ENCODE data around the gene PEMT.

The PEMT gene

DNA sequence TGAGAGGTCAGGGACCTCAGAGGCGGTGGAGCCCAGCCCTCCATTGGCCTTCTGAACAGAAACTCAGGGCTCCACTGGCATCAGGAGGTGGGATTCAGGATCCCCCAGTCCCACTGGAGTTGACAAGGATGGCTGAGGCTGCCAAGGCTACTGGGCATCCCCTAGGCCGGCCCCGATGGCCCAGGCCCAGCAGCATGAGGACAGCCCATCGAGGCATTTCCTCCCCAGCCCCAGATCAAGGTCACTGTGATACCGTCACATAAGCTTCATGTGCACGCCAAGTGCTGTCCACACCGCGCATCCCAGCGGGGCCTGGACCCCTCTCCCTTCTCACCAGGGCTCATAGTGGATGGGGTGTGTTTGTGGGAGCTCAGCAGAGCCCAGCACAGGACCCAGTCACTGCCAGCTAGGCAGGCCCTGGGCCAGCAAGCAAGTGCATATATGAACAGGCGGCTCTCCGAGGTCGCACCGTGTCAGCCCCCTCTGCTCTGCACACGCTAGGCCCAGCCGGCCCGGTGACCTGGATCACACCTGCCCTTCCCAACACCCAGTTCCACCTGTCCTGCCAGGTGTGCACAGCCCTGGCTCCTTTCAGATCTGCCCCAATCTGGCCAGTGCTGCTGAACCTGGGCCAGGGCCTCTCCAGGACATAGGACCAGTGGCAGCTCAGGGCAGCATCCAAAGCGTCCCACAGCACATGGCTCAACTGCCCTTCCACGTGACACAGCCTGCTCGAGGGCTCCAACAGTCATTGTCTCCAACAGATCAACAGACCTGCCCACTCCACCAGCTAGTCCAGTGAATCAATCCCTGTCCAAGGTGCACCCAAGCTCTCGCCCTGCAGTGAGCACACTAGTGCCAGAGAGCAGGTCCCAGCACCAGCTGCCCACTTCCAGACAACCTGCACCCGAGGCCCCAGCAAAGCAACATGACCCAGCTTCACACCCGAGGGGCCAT lies 62.5 kb downstream of the PEMT start:
- no peak for DNase-seq

DNA sequence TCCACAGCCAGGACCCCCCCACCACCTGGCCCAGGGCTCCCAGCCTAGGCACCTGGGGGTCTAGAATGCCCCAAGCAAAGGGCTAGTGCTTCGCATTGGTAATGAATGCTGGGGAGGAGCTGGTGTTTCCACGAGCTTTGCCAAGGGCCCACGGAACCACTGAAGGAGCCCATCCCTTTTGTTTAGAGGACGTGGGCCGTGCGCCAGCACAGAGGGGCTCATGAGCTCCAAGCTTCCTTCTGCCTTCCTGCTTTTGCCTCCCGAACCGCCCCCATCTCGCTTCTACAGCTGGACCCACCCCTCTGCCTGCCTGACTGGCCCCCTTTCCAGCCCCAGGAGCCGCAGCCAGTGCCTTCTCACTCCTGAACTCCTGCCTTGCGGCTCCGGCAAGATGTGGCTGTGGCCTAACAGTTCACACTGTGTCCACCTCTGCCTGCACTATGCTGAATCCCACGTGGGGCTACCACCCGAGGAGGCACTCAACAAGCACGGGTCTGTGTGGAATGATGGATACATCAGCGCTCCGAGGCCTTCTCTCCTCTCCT lies 63.5 kb downstream of the PEMT start:
- DNase-seq, result no peak

DNA sequence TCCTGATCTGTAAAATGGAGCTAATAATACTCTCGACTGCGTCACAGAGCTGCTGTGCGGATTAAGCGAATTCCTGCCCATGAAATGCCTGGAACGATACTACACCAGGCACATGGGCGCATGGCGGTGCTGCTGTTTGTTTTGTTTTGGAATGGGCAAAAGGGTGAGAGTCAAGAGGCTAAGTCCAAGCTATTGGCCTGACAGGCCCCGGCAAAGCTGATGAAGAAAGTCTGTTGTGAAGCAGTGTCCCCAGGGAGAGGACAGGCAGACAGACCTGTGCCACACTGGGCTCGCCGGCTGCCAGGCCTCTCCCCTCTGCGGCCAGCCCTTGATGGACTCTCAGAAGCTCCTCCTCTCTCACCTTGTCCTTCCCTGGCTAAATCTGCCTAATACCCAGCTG lies 64.0 kb downstream of the PEMT start:
- DNase-seq, result no peak

DNA sequence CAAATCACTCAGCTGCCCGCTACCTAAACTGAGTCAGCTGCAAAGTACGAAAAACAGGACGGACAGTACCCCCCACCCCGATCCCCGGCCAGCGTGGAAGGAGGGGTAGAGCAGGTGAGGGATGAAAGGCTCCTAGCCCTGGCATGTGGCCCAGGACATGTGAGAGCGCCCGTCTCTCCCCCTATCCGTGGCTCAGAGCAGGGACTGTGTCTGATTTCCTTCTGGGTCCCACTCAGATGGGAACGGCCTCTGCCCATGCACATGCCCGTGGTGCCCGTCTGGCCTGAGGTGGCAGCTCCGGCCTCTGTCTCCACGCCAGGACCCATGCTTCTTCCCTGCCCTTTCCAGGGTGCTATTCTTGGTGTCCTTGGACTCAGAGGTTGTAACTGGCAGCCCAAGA lies 65.1 kb downstream of the PEMT start:
- no peak for DNase-seq

DNA sequence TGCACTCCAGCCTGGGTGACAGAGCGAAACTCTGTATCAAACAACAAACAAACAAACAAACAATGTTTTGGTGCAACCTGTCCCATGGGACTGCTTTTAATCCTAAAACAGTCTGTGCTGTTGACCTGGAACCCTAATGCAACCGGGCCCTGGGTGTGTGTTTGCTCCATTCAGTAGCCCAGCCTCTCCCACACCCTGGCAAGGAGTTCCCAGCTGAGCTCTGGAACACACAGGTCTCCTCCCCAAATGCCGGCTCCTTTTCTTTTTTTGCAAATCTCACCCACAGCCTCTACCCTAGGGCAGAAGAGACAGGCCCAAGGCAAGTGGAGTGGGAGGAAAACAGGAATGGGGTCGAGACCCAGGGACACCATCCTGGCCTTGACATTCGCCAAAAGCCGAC lies 65.6 kb downstream of the PEMT start:
- no peak for DNase-seq

DNA sequence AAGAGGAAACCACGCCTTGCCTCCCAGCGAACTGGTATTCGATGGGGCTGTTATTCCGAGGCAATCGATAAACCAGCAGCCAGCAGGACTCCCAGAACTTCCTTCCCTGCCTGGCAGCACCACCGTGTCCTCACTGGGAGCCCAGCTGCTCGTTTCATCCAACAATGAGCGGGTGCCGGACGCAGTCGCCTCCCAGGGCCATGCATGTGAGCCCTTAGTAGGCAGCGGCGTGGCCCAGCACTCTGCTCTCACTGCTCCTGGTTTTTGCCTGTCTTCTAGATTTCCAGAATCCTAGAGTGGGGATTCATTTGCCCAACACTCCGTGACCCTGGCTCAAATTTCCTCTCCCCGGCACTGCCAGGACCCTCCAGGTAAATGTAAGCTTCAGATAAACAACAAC lies 66.2 kb downstream of the PEMT start:
- DNase-seq, result no peak

DNA sequence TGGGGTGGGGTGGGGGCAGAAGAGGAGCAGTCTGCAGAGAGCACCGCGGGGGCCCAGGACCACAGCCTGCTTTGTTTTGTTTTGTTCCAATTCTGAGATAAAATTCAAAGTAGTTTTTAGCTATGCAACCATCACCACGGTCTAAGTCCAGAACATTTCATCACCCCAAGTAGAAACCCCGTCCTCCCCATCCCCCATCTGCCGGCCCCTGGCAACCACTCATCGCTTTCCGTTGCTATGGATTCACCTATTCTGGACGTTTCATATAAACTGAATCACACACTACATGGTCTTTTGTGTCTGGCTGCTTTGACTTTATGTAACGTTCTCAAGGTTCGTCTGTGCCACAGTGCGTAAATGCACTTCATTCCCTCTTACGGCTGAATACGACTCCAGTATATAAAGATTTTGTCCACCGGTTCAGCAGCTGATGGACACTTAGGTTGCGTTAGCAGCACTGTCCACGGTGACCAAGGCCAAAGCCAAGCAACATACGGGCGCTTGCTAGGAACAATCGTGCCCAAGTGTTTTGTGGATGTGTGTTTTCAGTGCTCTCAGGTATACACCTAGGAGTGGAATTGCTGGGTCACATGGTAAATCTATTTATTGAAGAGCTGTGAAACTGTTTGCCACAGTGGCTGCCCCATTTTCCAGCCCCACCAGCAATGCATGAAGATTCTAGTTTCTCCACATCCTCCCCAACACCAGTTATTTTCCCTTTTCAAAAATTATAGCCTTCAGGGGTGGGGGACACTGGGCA lies 67.6 kb downstream of the PEMT start:
- DNase-seq, result no peak

DNA sequence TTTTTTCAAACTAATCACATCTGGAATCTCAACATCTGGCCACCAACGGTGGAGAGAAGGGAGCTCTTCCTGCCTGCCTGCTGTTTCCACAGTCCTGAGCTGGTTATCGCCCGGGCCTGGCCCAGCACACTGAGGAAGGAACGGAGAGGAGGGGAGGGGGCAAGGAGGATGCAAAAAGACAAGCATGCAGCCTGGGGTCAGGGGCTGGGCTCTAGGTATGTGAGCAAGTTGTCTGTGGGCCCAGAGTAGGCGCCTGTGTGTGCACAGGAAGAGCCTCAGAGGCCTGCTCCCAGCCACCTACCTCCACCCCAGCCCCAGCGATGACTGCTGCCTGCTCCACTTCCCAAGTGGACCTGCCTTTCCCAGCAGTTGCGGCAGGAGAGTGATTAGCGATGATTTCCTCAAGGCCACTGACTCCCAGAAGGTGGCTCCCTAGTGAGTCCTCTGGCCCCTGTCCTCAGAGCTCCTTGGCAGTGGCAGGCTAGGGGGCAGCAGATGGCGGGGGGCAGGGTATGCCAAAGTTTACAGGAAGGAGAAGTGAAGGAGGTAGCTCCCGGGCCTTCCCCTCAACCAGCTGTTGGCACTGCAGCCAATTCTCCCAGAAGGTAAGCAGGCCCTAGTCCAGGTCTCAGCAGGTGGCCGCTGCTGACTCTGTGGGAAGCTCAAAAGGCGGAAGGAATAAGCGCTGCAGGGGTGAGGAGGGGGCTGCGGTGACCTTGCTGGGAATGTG lies 68.3 kb downstream of the PEMT start:
- DNase-seq, result no peak

DNA sequence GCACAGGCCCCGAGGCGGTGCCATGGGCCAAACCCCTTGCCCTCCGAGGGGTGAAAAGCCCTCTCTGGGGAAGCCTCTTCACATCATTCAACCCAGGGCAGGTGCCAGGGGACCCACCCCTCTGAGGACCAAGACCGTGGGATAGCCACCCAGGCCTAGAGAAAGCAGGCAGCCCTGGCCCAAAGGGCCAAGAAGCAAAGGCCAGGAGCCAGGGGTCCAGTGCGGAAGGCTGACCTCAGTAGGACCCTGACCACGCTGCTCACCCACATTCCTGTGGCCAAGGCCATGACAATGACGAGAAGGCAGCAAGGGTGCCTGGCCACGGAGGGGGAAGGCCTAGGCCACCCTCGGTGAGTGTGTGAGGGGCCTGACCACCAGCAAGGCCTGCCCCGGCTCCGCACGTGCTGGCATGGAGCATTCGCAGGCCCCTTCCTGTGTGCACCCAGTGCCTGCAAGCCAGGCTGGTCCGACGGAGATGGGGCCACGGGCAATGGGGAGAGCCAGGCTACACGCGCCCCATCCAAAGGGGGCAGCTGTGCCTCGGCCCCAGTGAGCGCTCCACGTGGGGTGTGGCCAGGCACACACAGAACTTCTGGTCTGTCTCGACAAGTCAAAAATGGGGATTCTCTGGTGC lies 70.8 kb downstream of the PEMT start:
- DNase-seq, result no peak

DNA sequence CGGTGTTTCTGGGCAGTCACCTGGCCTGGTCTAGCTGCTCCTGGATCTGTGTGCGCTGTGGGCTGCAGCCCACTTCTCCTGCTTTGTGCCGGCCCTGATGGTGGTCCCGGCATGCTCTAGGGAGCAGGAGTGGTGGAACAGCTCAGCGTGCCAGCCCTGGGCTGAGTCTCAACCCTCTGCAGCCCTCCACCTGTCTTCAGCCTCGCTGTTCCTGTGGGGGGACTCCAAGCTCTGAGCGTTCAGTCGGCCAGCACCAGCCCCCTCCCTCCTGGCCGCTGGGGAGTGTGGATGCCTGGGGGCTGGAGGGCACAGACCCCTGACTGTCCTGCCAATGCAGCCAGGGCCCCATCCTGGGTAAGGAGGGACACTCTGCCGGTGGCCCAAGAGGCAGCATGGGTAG lies 71.6 kb downstream of the PEMT start:
- DNase-seq, result no peak

DNA sequence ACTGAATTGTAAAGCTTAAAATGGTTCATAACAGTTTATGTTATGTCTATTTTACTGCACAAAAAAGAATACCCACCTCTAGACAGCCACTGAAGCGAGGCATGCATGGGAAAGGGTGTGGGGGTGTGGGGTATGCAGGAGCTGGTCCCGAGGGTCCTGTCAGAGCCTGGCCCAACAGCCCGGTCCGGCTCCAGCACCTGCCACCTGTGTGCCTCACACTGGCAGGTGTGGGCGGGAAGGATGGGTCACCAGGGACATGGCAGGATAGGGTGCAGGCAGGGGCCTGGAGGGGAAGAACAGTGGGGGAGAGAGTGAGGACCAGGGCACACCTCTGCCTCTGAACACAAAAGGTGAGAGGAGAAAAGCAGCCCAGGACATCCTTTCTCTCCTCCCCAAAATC lies 72.6 kb downstream of the PEMT start:
- no peak for DNase-seq

DNA sequence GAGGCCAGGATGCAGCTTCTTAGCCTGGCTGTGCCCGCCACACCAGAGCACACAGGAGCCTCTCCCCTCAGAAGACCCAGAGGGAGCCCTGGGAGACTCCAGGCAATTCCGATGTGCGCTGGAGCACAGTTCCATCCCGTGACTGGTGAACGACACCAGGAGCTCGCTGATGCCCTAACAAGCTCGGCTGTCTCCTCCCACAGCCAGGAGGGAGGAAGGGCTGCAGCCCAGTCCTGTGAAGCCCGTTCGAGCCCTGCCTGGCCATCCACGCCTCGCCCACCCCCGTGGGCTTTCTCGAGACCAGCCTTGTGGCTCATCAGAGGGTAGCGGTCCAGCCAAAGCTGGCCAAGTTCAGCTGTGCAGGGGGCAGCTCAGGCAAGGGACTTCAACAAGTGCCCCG lies 73.5 kb downstream of the PEMT start:
- DNase-seq, result no peak

DNA sequence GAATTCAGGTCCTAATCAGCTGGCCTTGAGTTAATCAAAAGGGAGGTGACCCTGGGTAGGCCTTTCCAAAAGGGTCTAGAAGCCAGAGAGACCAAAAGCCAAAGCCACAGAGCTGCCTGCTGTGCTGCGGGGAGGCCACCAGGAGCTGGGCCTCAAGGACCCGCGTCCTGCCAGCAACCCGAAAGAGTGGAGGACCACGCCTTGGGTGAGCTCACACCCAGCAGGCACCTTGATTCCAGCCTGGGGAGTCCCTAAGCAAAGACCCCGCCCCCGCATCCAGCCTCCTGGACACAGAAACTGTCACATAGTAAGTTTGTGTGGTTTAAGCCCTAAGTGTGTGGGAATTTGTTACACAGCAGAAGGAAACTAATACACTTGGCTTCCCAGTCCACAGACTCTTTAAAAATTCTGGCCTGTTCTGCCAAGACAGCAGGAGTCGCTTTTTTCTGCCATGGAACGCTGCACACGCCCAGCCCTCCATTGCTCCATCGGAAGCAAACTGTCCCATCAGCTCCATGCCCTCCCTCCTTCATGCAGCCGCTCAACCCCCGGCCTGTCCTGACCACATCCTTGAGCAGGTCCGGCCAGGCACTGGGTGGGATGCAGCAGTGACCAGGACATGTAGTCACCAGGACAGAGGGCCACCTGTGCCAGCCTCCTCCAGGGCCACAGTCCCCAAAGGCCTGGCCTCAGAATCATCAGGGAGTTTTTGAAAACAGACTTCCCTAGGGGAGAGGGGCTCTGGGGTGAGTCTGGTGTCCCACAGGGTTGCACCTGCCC lies 74.4 kb downstream of the PEMT start:
- no peak for DNase-seq

DNA sequence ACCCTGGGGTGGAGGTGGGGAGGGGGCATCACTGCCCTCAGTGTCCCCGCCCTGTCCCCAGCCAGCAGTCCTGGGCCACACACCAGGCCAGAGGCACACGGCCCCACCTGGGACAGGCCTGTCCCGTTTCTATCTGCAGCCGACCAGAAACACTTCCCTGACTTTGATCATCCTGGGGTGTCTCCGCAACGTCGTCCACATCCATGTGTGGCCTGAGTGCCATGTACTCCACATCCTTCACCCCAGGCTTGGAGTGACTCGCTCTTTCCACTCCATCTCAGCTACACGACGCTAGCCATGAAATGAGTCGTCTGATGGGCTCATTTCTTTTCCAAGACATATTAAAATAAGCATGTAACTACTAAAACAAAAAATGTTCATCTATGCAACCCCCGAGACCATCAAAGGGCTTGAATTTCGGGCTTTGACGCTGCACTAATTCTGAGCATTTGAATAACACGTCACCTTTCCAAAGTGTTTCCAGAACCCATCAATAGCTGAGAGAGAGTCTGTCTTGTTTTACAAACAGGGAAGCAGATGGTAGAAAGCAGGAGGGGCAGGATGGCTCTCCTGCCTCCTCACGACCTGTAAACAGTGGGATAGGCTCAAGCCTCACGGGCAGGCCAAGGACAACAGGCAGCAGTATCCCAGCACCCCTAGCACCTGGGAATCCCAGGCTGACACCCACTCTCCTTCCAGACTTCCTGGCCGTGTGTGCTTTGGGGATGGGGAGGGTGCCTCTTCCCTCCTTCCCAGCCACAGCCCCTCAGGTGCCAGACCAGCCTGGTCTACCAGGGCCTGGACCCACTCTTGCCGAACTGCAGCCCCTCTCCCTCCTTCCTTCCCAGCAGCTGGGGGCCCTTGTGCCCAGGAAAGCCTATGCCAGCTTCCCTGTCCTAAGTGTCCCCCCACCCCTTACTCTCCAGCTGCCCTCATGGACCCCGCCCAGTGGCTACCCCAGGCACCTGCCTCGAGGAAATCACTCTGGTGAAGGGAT lies 75.3 kb downstream of the PEMT start:
- DNase-seq, result no peak

DNA sequence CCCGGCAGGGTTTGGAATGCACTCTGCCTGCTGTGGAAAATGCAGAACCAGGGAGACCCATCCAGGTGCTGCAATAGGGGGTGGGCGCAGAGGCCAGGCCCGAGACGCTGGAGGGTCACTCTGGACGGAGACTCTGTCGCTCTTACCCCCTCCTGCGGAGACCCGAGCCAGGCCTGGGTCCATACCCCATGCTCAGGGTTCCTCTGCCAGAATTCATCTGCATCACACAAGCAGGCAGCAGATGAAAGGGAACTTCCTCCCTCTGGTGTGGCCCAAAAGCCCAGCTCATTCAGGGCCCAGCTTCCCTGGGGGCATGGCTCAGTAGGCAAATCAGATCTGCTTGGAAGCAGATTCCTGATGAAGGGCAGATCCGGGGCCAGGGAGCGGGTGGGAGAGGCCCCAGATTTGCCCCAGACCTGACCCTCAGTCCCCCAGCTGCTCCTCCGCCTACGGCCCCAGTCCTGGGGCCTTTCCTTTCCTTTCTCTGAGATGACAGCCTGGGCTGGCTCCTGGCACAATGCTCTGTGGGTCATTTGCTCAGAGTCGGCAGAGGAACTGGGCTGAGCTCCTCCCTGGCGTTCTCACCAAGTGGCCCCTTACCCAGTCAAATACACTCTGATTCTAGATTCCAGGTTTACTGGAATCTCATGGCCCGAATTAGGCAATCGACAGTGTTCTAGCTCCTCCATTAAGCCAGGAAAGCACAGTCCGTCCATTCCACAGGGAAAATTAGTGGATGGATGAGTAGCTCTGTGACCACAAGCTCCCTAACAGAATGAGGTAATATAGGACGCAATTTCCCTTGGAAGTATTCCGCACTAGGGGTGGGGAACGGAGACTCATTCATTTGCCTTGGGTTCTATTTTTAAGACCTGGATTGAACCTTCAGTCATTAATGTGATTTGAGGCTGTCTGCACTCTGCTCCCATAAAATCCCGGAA lies 76.2 kb downstream of the PEMT start:
- DNase-seq, result no peak

DNA sequence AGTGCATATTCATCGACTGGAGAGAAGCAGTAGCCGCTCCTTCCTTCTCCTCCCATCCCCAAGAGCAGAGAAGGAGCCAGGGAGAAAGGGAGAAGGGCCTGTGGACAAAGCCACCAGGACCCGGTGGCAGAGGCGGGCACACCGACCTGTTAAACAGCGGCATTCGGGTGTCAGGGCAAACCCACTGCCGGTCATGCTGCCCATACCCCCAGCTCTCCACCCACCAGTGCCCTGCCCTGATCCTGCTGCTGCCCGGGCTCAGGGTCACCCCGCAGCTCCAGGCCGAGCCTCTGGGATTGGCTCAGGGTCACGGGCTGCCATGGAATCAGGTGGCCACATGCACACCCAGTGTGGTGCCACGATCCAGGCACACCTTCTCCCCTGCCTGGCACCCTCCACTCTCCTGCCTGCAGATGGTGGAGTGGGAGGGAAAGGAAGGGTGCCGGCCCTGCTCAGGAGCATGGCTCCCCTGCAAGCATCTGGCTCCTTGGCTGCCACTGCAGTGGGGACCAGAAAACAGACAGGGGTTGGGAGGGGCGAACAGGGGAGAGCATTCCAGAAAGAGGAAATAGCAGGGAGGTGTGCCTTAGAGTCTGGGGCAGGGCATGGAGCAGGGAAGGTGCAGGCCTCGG lies 77.0 kb downstream of the PEMT start:
- DNase-seq, result no peak

DNA sequence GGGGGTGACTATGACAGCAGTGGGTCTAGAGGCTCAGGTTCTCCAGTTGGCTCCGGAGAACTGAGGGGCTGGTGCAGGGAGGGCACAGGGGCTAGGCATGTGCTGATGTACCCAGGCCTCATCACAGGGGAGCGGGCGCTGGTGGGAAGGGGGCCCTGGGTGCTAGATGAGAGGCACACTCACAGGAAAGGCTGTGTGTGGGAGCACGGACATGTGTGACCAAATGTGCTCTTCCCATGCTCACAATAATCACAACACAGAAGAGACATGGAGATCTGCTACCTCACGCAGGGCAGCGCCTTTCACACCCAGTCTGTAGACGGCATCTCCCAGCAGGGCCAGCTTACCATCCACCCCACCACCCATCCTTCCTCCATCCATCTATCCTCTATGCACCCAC lies 77.9 kb downstream of the PEMT start:
- no peak for DNase-seq

DNA sequence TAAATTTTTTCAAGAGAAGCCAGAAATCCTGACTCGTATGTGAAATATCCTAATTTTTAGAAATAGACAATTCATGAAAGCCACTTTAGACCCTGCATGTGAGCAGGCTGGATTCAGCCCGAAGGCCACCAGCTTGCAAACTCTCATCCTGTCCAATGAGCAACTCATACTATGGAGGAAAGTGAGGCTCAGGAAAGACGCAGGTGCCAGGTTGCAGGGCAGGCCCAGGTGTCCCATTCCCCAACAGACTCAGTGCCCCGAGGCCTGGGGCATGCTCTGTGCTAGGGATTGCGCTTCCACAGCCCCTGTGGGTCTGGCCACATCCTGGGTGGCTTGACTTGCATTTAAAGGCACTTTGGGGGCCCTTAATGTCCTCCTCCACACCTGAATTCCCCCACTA lies 78.6 kb downstream of the PEMT start:
- no peak for DNase-seq
